ENCODE measurements around the gene NMU. TPM values are rescaled to one million over a fixed set of nuclear protein-coding genes. Genes with fewer than 3 reads are reported as not detected.

Gene NMU
- total and polyA plus RNA-seq, 2 experiments from 2014 or later, result 40.2 to 96.3 TPM

- H3K36me3 Mint-ChIP-seq (ENCODE audit: low read depth), result peaks cover 3% of the 10 kb centered on the region; the same call in 1 of the 3 replicates
- no peaks in the 10 kb centered on the region for H3K79me2 ChIP-seq (replicated peaks; ENCODE audit: insufficient read depth)
- no peaks in the 10 kb centered on the region for H3K27me3 Mint-ChIP-seq (ENCODE audit: insufficient read depth, low read depth, poor library complexity)
- H2AFZ ChIP-seq, result no peak overlapping the region
- H4K20me1 ChIP-seq (replicated peaks; ENCODE audit: insufficient read depth), result no peaks in the 10 kb centered on the region
- H3K27me3 ChIP-seq (ENCODE audit: insufficient read depth), result no peaks in the 10 kb centered on the region
- H3K4me1 Mint-ChIP-seq, result peaks cover 6% of the 10 kb centered on the region
- ATAC-seq, result no peak
- H3K27ac Mint-ChIP-seq, result no peak overlapping the region
- no peak overlapping the region for H3K4me2 ChIP-seq
- TF ChIP-seq ZNF462 (CRISPR knock-in tag; IDR thresholded peaks at IDR 0.05), result no peak
- no peak for TF ChIP-seq ZNF114 (CRISPR knock-in tag; IDR thresholded peaks at IDR 0.05)
- no peak for TF ChIP-seq REST (IDR thresholded peaks at IDR 0.05; ENCODE audit: unreplicated experiment)
- TF ChIP-seq NANOG (IDR thresholded peaks at IDR 0.05; ENCODE audit: borderline replicate concordance), result no peak
- TF ChIP-seq POLR2AphosphoS5 (IDR thresholded peaks at IDR 0.05; ENCODE audit: low read depth), result no peak
- TF ChIP-seq EZH2phosphoT487 (IDR thresholded peaks at IDR 0.05; ENCODE audit: unreplicated experiment), result no peak
- no peak for TF ChIP-seq CTCF (conservative IDR thresholded peaks at IDR 0.05; ENCODE audit: low read depth in 2 of 2)
- TF ChIP-seq JUNB (IDR thresholded peaks at IDR 0.05; ENCODE audit: unreplicated experiment), result no peak
- TF ChIP-seq CREB1 (CRISPR knock-in tag; IDR thresholded peaks at IDR 0.05; ENCODE audit: low read depth), result no peak
- no peak for TF ChIP-seq STAT1 (IDR thresholded peaks at IDR 0.05; ENCODE audit: unreplicated experiment)
- no peak for TF ChIP-seq ZNF331 (CRISPR knock-in tag; IDR thresholded peaks at IDR 0.05; ENCODE audit: low read depth)
- TF ChIP-seq ETS1 (IDR thresholded peaks at IDR 0.05), result no peak
- no peak for TF ChIP-seq EZH2 (IDR thresholded peaks at IDR 0.05; ENCODE audit: low read depth, unreplicated experiment)
- no peaks in the 10 kb centered on the region; the same call in 1 of the 2 replicates for H3K4me1 ChIP-seq (ENCODE audit: insufficient read depth)
- no peaks in the 10 kb centered on the region for H3K9me2 ChIP-seq (ENCODE audit: insufficient read depth)
- no peak overlapping the region for H3K4me3 ChIP-seq
- H3F3A ChIP-seq (replicated peaks; ENCODE audit: low read depth), result no peaks in the 10 kb centered on the region
- no peak overlapping the region for H3K27ac ChIP-seq (ENCODE audit: low read depth)
- H3K4me3 Mint-ChIP-seq, result no peak overlapping the region
- no peak for DNase-seq (ENCODE audit: low spot score)
- H3K9me3 Mint-ChIP-seq, result no peaks in the 10 kb centered on the region
- H3K36me3 ChIP-seq (ENCODE audit: insufficient read depth), result no peaks in the 10 kb centered on the region
Observed at GRCh38 chr4:55610381-55610780, 25.7 kb downstream of the NMU start.

All from GM23338 (cell line).